HCT116 (cell line): Measurements from ENCODE around the gene CSRP1. TPM values are rescaled to one million over a fixed set of nuclear protein-coding genes. Genes with fewer than 3 reads are reported as not detected.

Experiments
- ATAC-seq: fragments of 200-7000 bp; cut with Tn5 transposase; 2 replicates; pipeline ENCODE4 v1.9.1; 2020; ENCODE audit warnings: mild to moderate bottlenecking, moderate library complexity
- BruUV-seq: library from RNA; stranded (reverse); fragments of 400-500 nt; replicated peaks from 2 replicates; lab custom pipeline; 2021; lab: Mats Ljungman, UMichigan
- CTCF ChIA-PET: fragments of 300-600 bp; sonication (Branson Sonifier 250); formaldehyde crosslinking; loops from one replicate; lab custom pipeline; 2021; ENCODE audit warnings: antibody characterized with exemption; lab: Charles Lee
- POLR2A ChIA-PET: fragments of 300-600, 350-600 bp; sonication (Branson Sonifier 250); formaldehyde crosslinking; loops from one replicate; lab custom pipeline; 2021; ENCODE audit warnings: antibody characterized with exemption; lab: Charles Lee
- RAD21 ChIA-PET, 2 experiments: fragments of 300-600 bp; sonication (Branson Sonifier 250); formaldehyde crosslinking; loops; one replicate each; lab custom pipeline; 2023; ENCODE audit warnings: low total read pairs in 2 of 2; ENCODE audit not compliant: uncharacterized antibody in 2 of 2, unreplicated experiment in 2 of 2, low non-redundant PET in 1 of 2; lab: Charles Lee
- DNase-seq: peaks from one replicate; pipeline ENCODE4 v3.0.0-alpha.2; 2010; ENCODE audit warnings: low read depth, low spot score
- H2AFZ ChIP-seq: fragments of 200-600 bp; shearing (Covaris generic), sonication (generic); 2 replicates; pipeline ENCODE4 v1.6.1; 2017; ENCODE audit warnings: low read depth, mixed run types, mixed read lengths, antibody characterized with exemption, low read length; ENCODE audit not compliant: poor library complexity, severe bottlenecking
- H3K27ac ChIP-seq: 2 replicates; pipeline ENCODE4 v1.5.1; 2012; ENCODE audit warnings: low read depth, low read length
- H3K27me3 ChIP-seq: fragments of 200-600 bp; sonication (generic); 2 replicates; pipeline ENCODE4 v1.6.1; 2016; ENCODE audit warnings: mixed run types, low read length, mixed read lengths; ENCODE audit not compliant: insufficient read depth
- H3K36me3 ChIP-seq, 2 experiments: fragments of 200-500 bp in 1 of 2; fragments of 200-600 bp in 1 of 2; sonication (Bioruptor generic) in 1 of 2; sonication (generic) in 1 of 2; 2 replicates each; pipeline versions ENCODE4 v1.5.1 to v1.6.1; 2014 to 2016; ENCODE audit warnings: low read length in 2 of 2, inconsistent platforms in 1 of 2, mixed read lengths in 1 of 2, mixed run types in 1 of 2; ENCODE audit not compliant: insufficient read depth in 2 of 2, control insufficient read depth in 1 of 2
- H3K4me1 ChIP-seq, 2 experiments: fragments of 200-600 bp in 1 of 2; sonication (generic) in 1 of 2; 2 replicates each; pipeline versions ENCODE4 v1.5.1 to v1.6.1; 2012 to 2017; ENCODE audit warnings: low read length in 2 of 2, inconsistent platforms in 1 of 2, mild to moderate bottlenecking in 1 of 2, mixed read lengths in 1 of 2, mixed run types in 1 of 2, moderate library complexity in 1 of 2; ENCODE audit not compliant: insufficient read depth in 2 of 2, control insufficient read depth in 1 of 2
- H3K4me2 ChIP-seq: fragments of 200-600 bp; sonication (generic); 2 replicates; pipeline ENCODE4 v1.6.1; 2017; ENCODE audit warnings: mixed run types, low read length, mixed read lengths
- H3K4me3 ChIP-seq, 2 experiments: fragments of 200-600 bp in 1 of 2; sonication (generic) in 1 of 2; replicated peaks in 1 of 2; 2 replicates each; pipeline ENCODE4 v1.5.1; 2011 to 2016; ENCODE audit warnings: low read length in 2 of 2, control low read depth in 1 of 2, low read depth in 1 of 2, mild to moderate bottlenecking in 1 of 2, mixed read lengths in 1 of 2, mixed run types in 1 of 2
- H3K79me2 ChIP-seq: fragments of 200-600 bp; sonication (generic); 2 replicates; pipeline ENCODE4 v1.6.1; 2017; ENCODE audit warnings: mild to moderate bottlenecking, mixed run types, low read length, moderate library complexity, mixed read lengths; ENCODE audit not compliant: insufficient read depth
- H3K9ac ChIP-seq: fragments of 200-600 bp; sonication (generic); 2 replicates; pipeline ENCODE4 v1.6.1; 2016; ENCODE audit warnings: low read length, mixed read lengths
- H3K9me2 ChIP-seq: fragments of 200-600 bp; sonication (generic), shearing (Covaris generic); 2 replicates; pipeline ENCODE4 v1.6.1; 2017; ENCODE audit warnings: mixed run types, mild to moderate bottlenecking, moderate library complexity; ENCODE audit not compliant: insufficient read depth
- H3K9me3 ChIP-seq, 2 experiments: fragments of 200-500 bp in 1 of 2; fragments of 200-600 bp in 1 of 2; sonication (Bioruptor generic) in 1 of 2; sonication (generic) in 1 of 2; 2 replicates each; pipeline ENCODE4 v1.6.1; 2014 to 2017; ENCODE audit warnings: low read length in 2 of 2, mixed read lengths in 2 of 2, inconsistent platforms in 1 of 2, low read depth in 1 of 2, mild to moderate bottlenecking in 1 of 2, mixed run types in 1 of 2, moderate library complexity in 1 of 2; ENCODE audit not compliant: control insufficient read depth in 1 of 2, insufficient read depth in 1 of 2
- H4K20me1 ChIP-seq: fragments of 200-600 bp; sonication (generic), shearing (Covaris generic); 2 replicates; pipeline ENCODE4 v1.6.1; 2017; ENCODE audit warnings: mixed run types, mild to moderate bottlenecking, moderate library complexity; ENCODE audit not compliant: insufficient read depth
- CBX3 ChIP-seq: IDR thresholded peaks from 2 replicates; pipeline ENCODE4 v1.6.1; 2012; ENCODE audit warnings: low read depth
- EGR1 ChIP-seq: IDR thresholded peaks from 2 replicates; pipeline ENCODE4 v1.6.1; 2012; ENCODE audit warnings: low read depth
- EZH2phosphoT487 ChIP-seq: fragments of 200-600 bp; IDR thresholded peaks from 2 replicates; pipeline ENCODE4 v1.6.1; 2018; ENCODE audit warnings: antibody characterized with exemption, borderline replicate concordance
- FOSL1 ChIP-seq: IDR thresholded peaks from 2 replicates; pipeline ENCODE4 v1.6.1; 2012; ENCODE audit warnings: low read depth
- JUND ChIP-seq: IDR thresholded peaks from 2 replicates; pipeline ENCODE4 v1.6.1; 2012
- POLR2A ChIP-seq: IDR thresholded peaks from 2 replicates; pipeline ENCODE4 v1.7.0; 2011; ENCODE audit warnings: borderline replicate concordance; ENCODE audit not compliant: insufficient read depth, insufficient read length; ENCODE audit errors: extremely low read depth
- POLR2AphosphoS5 ChIP-seq: IDR thresholded peaks from 2 replicates; pipeline ENCODE4 v1.6.1; 2011; ENCODE audit warnings: mild to moderate bottlenecking, low read depth, low read length, moderate library complexity
- SP1 ChIP-seq: IDR thresholded peaks from 2 replicates; pipeline ENCODE4 v1.6.1; 2012; ENCODE audit warnings: low read depth
- TCF7L2 ChIP-seq: IDR thresholded peaks from 2 replicates; pipeline ENCODE4 v1.7.0; 2011; ENCODE audit warnings: borderline replicate concordance, inconsistent platforms; ENCODE audit not compliant: insufficient read depth, insufficient read length; ENCODE audit errors: extremely low read depth
- YY1 ChIP-seq: IDR thresholded peaks from 2 replicates; pipeline ENCODE4 v1.6.1; 2011; ENCODE audit warnings: low read length, low read depth, moderate library complexity, mild to moderate bottlenecking; ENCODE audit not compliant: insufficient replicate concordance; ENCODE audit errors: extremely low read depth
- ZFX ChIP-seq: fragments of 450-650 bp; IDR thresholded peaks from 2 replicates; pipeline ENCODE4 v1.6.1; 2017
- intact Hi-C: fragments of 100-400 bp; cut with micrococcal nuclease; formaldehyde crosslinking; loops from 2 replicates; pipeline ENCODE4 v1.10.0; 2022
- total RNA-seq: library from RNA; stranded (reverse); gene quantifications from one replicate; pipeline ENCODE4 v1.2.1, GENCODE V29; 2021; ENCODE audit not compliant: unreplicated experiment
- TF ChIP-seq, protein P1 (sequence below): IDR thresholded peaks from 2 replicates; pipeline ENCODE4 v1.6.1; 2012; ENCODE audit warnings: low read depth
- TF ChIP-seq, protein P2 (sequence below): IDR thresholded peaks from 2 replicates; pipeline ENCODE4 v1.6.1; 2012

CSRP1 gene
- total RNA-seq, 1 experiment from 2014 or later, result 51.7 TPM

- Histone ChIP-seq H3K79me2 (no peaks in the 10 kb centered on the region), H3K27ac (peak overlapping the region; percentile 49), H3K27me3 (no peaks in the 10 kb centered on the region), H3K9me3 (no peaks in the 10 kb centered on the region), H3K9ac (peak overlapping the region; percentile 51; the same call in 1 of the 2 replicates), H3K4me3 (peak overlapping the region; percentile 23 to 50), H3K9me2 (no peaks in the 10 kb centered on the region), H3K4me2 (peak overlapping the region; percentile 79), H3K4me1 (peaks cover 23 to 36% of the 10 kb centered on the region in 2 experiments), H3K36me3 (no peaks in the 10 kb centered on the region; a peak in 1 of 4 replicates), H2AFZ (peak overlapping the region; percentile 46), H4K20me1 (no peaks in the 10 kb centered on the region)
- ATAC-seq (0 out of 2 replicates have a peak, but pooled peaks have one; percentile 0), DNase-seq (no peak)
- BruUV-seq, result TSS peak; percentile 84
- ChIA-PET CTCF (interaction anchor here (1.0 to 4.8 kb wide), 18 partner anchors 10 to 314 kb away, joined by 3 to 194 read pairs (median 6); partner anchors contain the start of genes CSRP1 and PHLDA3), RAD21 (interaction anchor here (0.9 to 2.9 kb wide), 8 partner anchors 12 to 79 kb away, joined by 3 to 23 read pairs (median 8); partner anchors contain the start of gene PHLDA3 (in 1 of the 2)), POLR2A (interaction anchor here (0.7 to 2.0 kb wide), 6 partner anchors 12 to 45 kb away, joined by 3 to 10 read pairs (median 8); partner anchors contain the start of genes CSRP1 and PHLDA3)
- TF ChIP-seq YY1, result no peak
- intact Hi-C loops, result no loop called here
Observed at GRCh38 chr1:201481004-201481380, 25.9 kb downstream of the CSRP1 start.

- Histone ChIP-seq H2AFZ (peak overlapping the region; percentile 46), H3K79me2 (no peaks in the 10 kb centered on the region), H3K9me2 (no peaks in the 10 kb centered on the region), H3K9ac (peak overlapping the region; percentile 53), H3K36me3 (no peaks in the 10 kb centered on the region; a peak in 1 of 4 replicates), H3K9me3 (no peaks in the 10 kb centered on the region), H3K27me3 (no peaks in the 10 kb centered on the region), H3K27ac (peak overlapping the region; percentile 49), H3K4me1 (peaks cover 23 to 36% of the 10 kb centered on the region in 2 experiments), H3K4me2 (peak overlapping the region; percentile 79), H3K4me3 (peak overlapping the region; percentile 23 to 50), H4K20me1 (no peaks in the 10 kb centered on the region)
- BruUV-seq, result no TSS peak
- RAD21 ChIA-PET, result interaction anchor here (0.9 to 2.9 kb wide), 7 partner anchors 11 to 79 kb away, joined by 3 to 23 read pairs (median 10); partner anchors contain the start of gene PHLDA3 (in 1 of the 2)
- CTCF ChIA-PET, result interaction anchor here (1.0 to 4.8 kb wide), 17 partner anchors 11 to 315 kb away, joined by 3 to 194 read pairs (median 5); partner anchors contain the start of genes CSRP1 and PHLDA3
- POLR2A ChIA-PET, result interaction anchor here (0.7 to 2.0 kb wide), 6 partner anchors 11 to 45 kb away, joined by 3 to 10 read pairs (median 8); partner anchors contain the start of genes CSRP1 and PHLDA3
- ATAC-seq, result peak; percentile 82
- DNase-seq, result peak; percentile 92
- intact Hi-C loops, result loop anchor here (1.0 kb wide), 2 partner anchors 32 to 45 kb away; no protein-coding TSS in a partner anchor
- TF ChIP-seq, protein P1, sequence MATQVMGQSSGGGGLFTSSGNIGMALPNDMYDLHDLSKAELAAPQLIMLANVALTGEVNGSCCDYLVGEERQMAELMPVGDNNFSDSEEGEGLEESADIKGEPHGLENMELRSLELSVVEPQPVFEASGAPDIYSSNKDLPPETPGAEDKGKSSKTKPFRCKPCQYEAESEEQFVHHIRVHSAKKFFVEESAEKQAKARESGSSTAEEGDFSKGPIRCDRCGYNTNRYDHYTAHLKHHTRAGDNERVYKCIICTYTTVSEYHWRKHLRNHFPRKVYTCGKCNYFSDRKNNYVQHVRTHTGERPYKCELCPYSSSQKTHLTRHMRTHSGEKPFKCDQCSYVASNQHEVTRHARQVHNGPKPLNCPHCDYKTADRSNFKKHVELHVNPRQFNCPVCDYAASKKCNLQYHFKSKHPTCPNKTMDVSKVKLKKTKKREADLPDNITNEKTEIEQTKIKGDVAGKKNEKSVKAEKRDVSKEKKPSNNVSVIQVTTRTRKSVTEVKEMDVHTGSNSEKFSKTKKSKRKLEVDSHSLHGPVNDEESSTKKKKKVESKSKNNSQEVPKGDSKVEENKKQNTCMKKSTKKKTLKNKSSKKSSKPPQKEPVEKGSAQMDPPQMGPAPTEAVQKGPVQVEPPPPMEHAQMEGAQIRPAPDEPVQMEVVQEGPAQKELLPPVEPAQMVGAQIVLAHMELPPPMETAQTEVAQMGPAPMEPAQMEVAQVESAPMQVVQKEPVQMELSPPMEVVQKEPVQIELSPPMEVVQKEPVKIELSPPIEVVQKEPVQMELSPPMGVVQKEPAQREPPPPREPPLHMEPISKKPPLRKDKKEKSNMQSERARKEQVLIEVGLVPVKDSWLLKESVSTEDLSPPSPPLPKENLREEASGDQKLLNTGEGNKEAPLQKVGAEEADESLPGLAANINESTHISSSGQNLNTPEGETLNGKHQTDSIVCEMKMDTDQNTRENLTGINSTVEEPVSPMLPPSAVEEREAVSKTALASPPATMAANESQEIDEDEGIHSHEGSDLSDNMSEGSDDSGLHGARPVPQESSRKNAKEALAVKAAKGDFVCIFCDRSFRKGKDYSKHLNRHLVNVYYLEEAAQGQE, result no peak
- no peak for TF ChIP-seq EZH2phosphoT487
- no peak for TF ChIP-seq JUND
- TF ChIP-seq POLR2A, result no peak
- TF ChIP-seq, protein P2, sequence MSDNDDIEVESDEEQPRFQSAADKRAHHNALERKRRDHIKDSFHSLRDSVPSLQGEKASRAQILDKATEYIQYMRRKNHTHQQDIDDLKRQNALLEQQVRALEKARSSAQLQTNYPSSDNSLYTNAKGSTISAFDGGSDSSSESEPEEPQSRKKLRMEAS, result no peak
- TF ChIP-seq POLR2AphosphoS5, result peak; percentile 69
- TF ChIP-seq EGR1, result no peak
- TF ChIP-seq SP1, result peak; percentile 41
- no peak for TF ChIP-seq CBX3
- TF ChIP-seq ZFX, result no peak
- TF ChIP-seq FOSL1, result no peak
- no peak for TF ChIP-seq TCF7L2
Observed at GRCh38 chr1:201480231-201481003, 26.5 kb downstream of the CSRP1 start.
